HepG2 (cell line): Measurements from ENCODE around the gene CFAP300. TPM values are rescaled to one million over a fixed set of nuclear protein-coding genes. Genes with fewer than 3 reads are reported as not detected.

ENCODE experiments used
- ATAC-seq: fragments of 200-7000 bp; cut with Tn5 transposase; 3 replicates; pipeline ENCODE4 v1.9.1; 2020; ENCODE audit warnings: mild to moderate bottlenecking, moderate library complexity
- BruUV-seq: library from RNA; stranded (reverse); fragments of 400-500 nt; replicated peaks from 2 replicates; lab custom pipeline; 2021; lab: Mats Ljungman, UMichigan
- CTCF ChIA-PET: fragments of 300-600 bp; formaldehyde crosslinking; extraction: SDS; loops from one replicate; lab custom pipeline; 2021; ENCODE audit warnings: low total read pairs, inconsistent platforms, low intra/inter-chr PET ratio; lab: Yijun Ruan, JAX
- POLR2A ChIA-PET: fragments of 350-600 bp; sonication (Branson Sonifier 250); formaldehyde crosslinking; loops from one replicate; lab custom pipeline; 2020; ENCODE audit warnings: antibody characterized with exemption, inconsistent platforms; lab: Yijun Ruan, JAX
- DNase-seq: peaks from one replicate; pipeline ENCODE4 v3.0.0-alpha.2; 2015; ENCODE audit warnings: low spot score
- FAIRE-seq: peaks from 3 replicates; lab custom pipeline; 2011; peaks lifted over from hg19 to GRCh38; lab: Jason Lieb, UNC
- H2AFZ ChIP-seq: one replicate; pipeline ENCODE4 v1.6.1; 2011; ENCODE audit warnings: low read length, inconsistent platforms
- H3K27ac ChIP-seq: fragments of 300-600 bp; 3 replicates; pipeline ENCODE4 v1.8.0; 2011; ENCODE audit warnings: mixed run types, mild to moderate bottlenecking, mixed read lengths, low read length, inconsistent platforms; ENCODE audit not compliant: insufficient read depth; ENCODE audit errors: extremely low read length
- H3K27me3 ChIP-seq, 2 experiments: fragments of 200-600 bp in 1 of 2; 2 replicates in 1 of 2; 3 replicates in 1 of 2; pipeline versions ENCODE4 v1.6.0 to v1.8.0; 2011; ENCODE audit warnings: low read length in 2 of 2, mild to moderate bottlenecking in 2 of 2, moderate library complexity in 2 of 2, inconsistent platforms in 1 of 2; ENCODE audit not compliant: insufficient read depth in 2 of 2, control insufficient read depth in 1 of 2
- H3K36me3 ChIP-seq, 2 experiments: fragments of 200-600 bp in 1 of 2; replicated peaks in 1 of 2; 2 replicates in 1 of 2; 3 replicates in 1 of 2; pipeline versions ENCODE4 v1.5.1 to v1.8.0; 2011; ENCODE audit warnings: low read length in 2 of 2, inconsistent platforms in 1 of 2; ENCODE audit not compliant: insufficient read depth in 2 of 2, control insufficient read depth in 1 of 2
- H3K4me1 ChIP-seq: 2 replicates; pipeline ENCODE4 v1.5.1; 2012; ENCODE audit warnings: low read length, inconsistent platforms; ENCODE audit not compliant: insufficient read depth
- H3K4me2 ChIP-seq: 2 replicates; pipeline ENCODE4 v1.6.0; 2011; ENCODE audit warnings: low read depth, low read length, inconsistent platforms
- H3K4me3 ChIP-seq, 3 experiments: fragments of 200-600 bp in 1 of 3; sonication (generic), shearing (Covaris generic) in 1 of 3; replicated peaks in 1 of 3; 2 replicates each; pipeline ENCODE4 v1.5.1; 2011 to 2016; ENCODE audit warnings: low read length in 3 of 3, inconsistent platforms in 2 of 3, low read depth in 2 of 3, mild to moderate bottlenecking in 2 of 3, control low read depth in 1 of 3, mixed read lengths in 1 of 3; ENCODE audit not compliant: insufficient read depth in 1 of 3
- H3K79me2 ChIP-seq: one replicate; pipeline ENCODE4 v1.6.1; 2011; ENCODE audit warnings: low read length, inconsistent platforms; ENCODE audit not compliant: insufficient read depth
- H3K9ac ChIP-seq: 2 replicates; pipeline ENCODE4 v1.6.0; 2011; ENCODE audit warnings: mild to moderate bottlenecking, low read depth, low read length, inconsistent platforms; ENCODE audit not compliant: insufficient read depth
- H3K9me3 ChIP-seq: 2 replicates; pipeline ENCODE4 v1.5.1; 2012; ENCODE audit warnings: mild to moderate bottlenecking, low read length
- H4K20me1 ChIP-seq: 2 replicates; pipeline ENCODE4 v1.6.0; 2011; ENCODE audit warnings: inconsistent platforms, mild to moderate bottlenecking, low read length, moderate library complexity; ENCODE audit not compliant: insufficient read depth
- EP300 ChIP-seq, 3 experiments: sonication (generic) in 1 of 3; formaldehyde crosslinking in 1 of 3; IDR thresholded peaks; 2 replicates each; pipeline versions ENCODE4 v1.5.1 to v1.6.1; 2011 to 2020; ENCODE audit warnings: low read depth in 2 of 3, low read length in 2 of 3, borderline replicate concordance in 1 of 3, improper control_type of control experiment in 1 of 3, mild to moderate bottlenecking in 1 of 3, missing genetic modification reagents in 1 of 3, moderate library complexity in 1 of 3
- GATAD1 ChIP-seq: IDR thresholded peaks from 2 replicates; pipeline ENCODE4 v1.6.1; 2016; ENCODE audit warnings: missing genetic modification reagents, missing compliant biosample characterization
- NR3C1 ChIP-seq: sonication (generic); formaldehyde crosslinking; IDR thresholded peaks from 2 replicates; pipeline ENCODE4 v1.4.0; 2020; ENCODE audit warnings: missing genetic modification reagents
- REL ChIP-seq: sonication (generic); formaldehyde crosslinking; conservative IDR thresholded peaks from 2 replicates; pipeline ENCODE4 v1.8.0; 2022; ENCODE audit warnings: mild to moderate bottlenecking, missing genetic modification reagents, moderate library complexity
- RFX3 ChIP-seq: IDR thresholded peaks from 2 replicates; pipeline ENCODE4 v1.6.1; 2016; ENCODE audit warnings: missing biosample characterization, missing genetic modification reagents
- SAFB2 ChIP-seq: sonication (generic); formaldehyde crosslinking; IDR thresholded peaks from 2 replicates; pipeline ENCODE4 v1.5.1; 2020; ENCODE audit warnings: missing genetic modification reagents, low read depth, mild to moderate bottlenecking, borderline replicate concordance
- TFE3 ChIP-seq: IDR thresholded peaks from 2 replicates; pipeline ENCODE4 v1.6.1; 2016
- ZBTB20 ChIP-seq: sonication (generic); formaldehyde crosslinking; IDR thresholded peaks from 2 replicates; pipeline ENCODE4 v1.8.1; 2023; ENCODE audit warnings: missing genetic modification reagents, low read depth, mild to moderate bottlenecking, borderline replicate concordance
- ZNF136 ChIP-seq: sonication (generic); formaldehyde crosslinking; IDR thresholded peaks from 2 replicates; pipeline ENCODE4 v1.8.1; 2022; ENCODE audit warnings: low read depth, mild to moderate bottlenecking, moderate library complexity, missing genetic modification reagents
- ZNF224 ChIP-seq: sonication (generic); formaldehyde crosslinking; IDR thresholded peaks from 2 replicates; pipeline ENCODE4 v1.5.0; 2020; ENCODE audit warnings: mild to moderate bottlenecking, missing genetic modification reagents
- ZNF264 ChIP-seq: sonication (generic); formaldehyde crosslinking; IDR thresholded peaks from 2 replicates; pipeline ENCODE4 v1.4.0; 2020; ENCODE audit warnings: missing genetic modification reagents
- ZNF30 ChIP-seq: sonication (generic); formaldehyde crosslinking; IDR thresholded peaks from 2 replicates; pipeline ENCODE4 v1.5.0; 2020; ENCODE audit warnings: mild to moderate bottlenecking, missing genetic modification reagents
- ZNF451 ChIP-seq: sonication (generic); formaldehyde crosslinking; IDR thresholded peaks from 2 replicates; pipeline ENCODE4 v1.5.0; 2020; ENCODE audit warnings: mild to moderate bottlenecking, missing genetic modification reagents
- WGBS: methylation state at CpG from one replicate; pipeline ENCODE4 v1.1.6; 2017; ENCODE audit warnings: low lambda C conversion rate; 5-methylcytosine and 5-hydroxymethylcytosine counted together
- in situ Hi-C: cut with HindIII; loops from 2 replicates; pipeline ENCODE4 v1.10.0; 2017; ENCODE audit warnings: low pct_unique_long_range_greater_than_20kb; ENCODE audit not compliant: extremely low pct_ligation_motif_present
- intact Hi-C: fragments of 100-400 bp; cut with micrococcal nuclease; formaldehyde crosslinking; loops from one replicate; pipeline ENCODE4 v1.10.0; 2022; ENCODE audit not compliant: unreplicated experiment
- polyA plus RNA-seq, 8 experiments: library from polyadenylated mRNA; depleted of rRNA in 3 of 8; stranded (reverse) in 7 of 8; unstranded in 1 of 8; fragments of >200 nt; fragmentation: Illumina TruSeq in 4 of 8; extraction: Trizol in 4 of 8; gene quantifications; 2 replicates each; pipeline versions ENCODE4 v1.2.1 to v1.2.3, GENCODE V29; 2011 to 2016; ENCODE audit warnings: low read depth in 4 of 8, missing spikeins in 1 of 8, mixed read lengths in 1 of 8; ENCODE audit not compliant: insufficient read depth in 1 of 8
- total RNA-seq, 5 experiments: library from RNA; depleted of rRNA; stranded (reverse); fragments of >200 nt; fragmentation: Illumina TruSeq; extraction: Trizol; gene quantifications; 2 replicates each; pipeline ENCODE4 v1.2.3, GENCODE V29; 2016; ENCODE audit warnings: low read depth in 1 of 5
- TF ChIP-seq, protein P1 (sequence below): sonication (generic); formaldehyde crosslinking; IDR thresholded peaks from 2 replicates; pipeline ENCODE4 v1.4.0; 2020; ENCODE audit warnings: mild to moderate bottlenecking, missing genetic modification reagents
- TF ChIP-seq, protein P2 (sequence below): sonication (generic); formaldehyde crosslinking; IDR thresholded peaks from 2 replicates; pipeline ENCODE4 v1.9.0; 2021; ENCODE audit warnings: missing genetic modification reagents, borderline replicate concordance
- TF ChIP-seq, protein P3 (sequence below): IDR thresholded peaks from 2 replicates; pipeline ENCODE4 v1.6.1; 2018; ENCODE audit warnings: missing genetic modification reagents, mild to moderate bottlenecking, missing compliant biosample characterization

The CFAP300 gene
- total and polyA plus RNA-seq, 2 of the 13 experiments (the other 11 are each of a cell fraction or from before 2014, with no cell fraction given) = not detected

GRCh38 chr11:102111787-102112508, 64.7 kb downstream of the CFAP300 start:
- peak overlapping the region; percentile 93 for H3K9ac ChIP-seq
- H3K27me3 ChIP-seq = no peaks in the 10 kb centered on the region; a peak in 1 of 5 replicates
- BruUV-seq = TSS peak; percentile 49
- peaks cover 66% of the 10 kb centered on the region for H3K79me2 ChIP-seq
- in situ Hi-C loops = no loop called here
- peak overlapping the region; percentile 91 for H3K4me2 ChIP-seq
- peak; percentile 43 for FAIRE-seq
- peak; percentile 66 for ATAC-seq
- ChIA-PET POLR2A (no interaction called here), CTCF (no interaction called here)
- H3K4me1 ChIP-seq = peaks cover 50% of the 10 kb centered on the region
- intact Hi-C loops = loop anchor here (1.0 to 10.0 kb wide), 8 partner anchors 26 to 493 kb away; partner anchors contain the start of genes ANGPTL5 and CEP126
- WGBS = 1% methylated on average over 20 of the region's 20 CpGs
- peak overlapping the region; percentile 98 for H3K27ac ChIP-seq
- H2AFZ ChIP-seq = no peak overlapping the region
- H3K9me3 ChIP-seq = no peaks in the 10 kb centered on the region
- H4K20me1 ChIP-seq = 0 out of 2 replicates have a peak, but pooled peaks cover under 1% of the 10 kb centered on the region
- no peaks in the 10 kb centered on the region for H3K36me3 ChIP-seq
- peak overlapping the region; percentile 88 to 97 (median 93) for H3K4me3 ChIP-seq
- peak; percentile 97 for DNase-seq
- no peak for TF ChIP-seq SAFB2 (CRISPR knock-in tag)
- TF ChIP-seq TFE3 = peak; percentile 60
- 0 out of 2 replicates have a peak, but pooled peaks have one; percentile 29 for TF ChIP-seq ZBTB20 (CRISPR knock-in tag)
- TF ChIP-seq, protein P1, sequence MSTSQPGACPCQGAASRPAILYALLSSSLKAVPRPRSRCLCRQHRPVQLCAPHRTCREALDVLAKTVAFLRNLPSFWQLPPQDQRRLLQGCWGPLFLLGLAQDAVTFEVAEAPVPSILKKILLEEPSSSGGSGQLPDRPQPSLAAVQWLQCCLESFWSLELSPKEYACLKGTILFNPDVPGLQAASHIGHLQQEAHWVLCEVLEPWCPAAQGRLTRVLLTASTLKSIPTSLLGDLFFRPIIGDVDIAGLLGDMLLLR (CRISPR knock-in tag) = no peak
- no peak for TF ChIP-seq ZNF30 (CRISPR knock-in tag)
- TF ChIP-seq ZNF224 (CRISPR knock-in tag) = no peak
- TF ChIP-seq, protein P2, sequence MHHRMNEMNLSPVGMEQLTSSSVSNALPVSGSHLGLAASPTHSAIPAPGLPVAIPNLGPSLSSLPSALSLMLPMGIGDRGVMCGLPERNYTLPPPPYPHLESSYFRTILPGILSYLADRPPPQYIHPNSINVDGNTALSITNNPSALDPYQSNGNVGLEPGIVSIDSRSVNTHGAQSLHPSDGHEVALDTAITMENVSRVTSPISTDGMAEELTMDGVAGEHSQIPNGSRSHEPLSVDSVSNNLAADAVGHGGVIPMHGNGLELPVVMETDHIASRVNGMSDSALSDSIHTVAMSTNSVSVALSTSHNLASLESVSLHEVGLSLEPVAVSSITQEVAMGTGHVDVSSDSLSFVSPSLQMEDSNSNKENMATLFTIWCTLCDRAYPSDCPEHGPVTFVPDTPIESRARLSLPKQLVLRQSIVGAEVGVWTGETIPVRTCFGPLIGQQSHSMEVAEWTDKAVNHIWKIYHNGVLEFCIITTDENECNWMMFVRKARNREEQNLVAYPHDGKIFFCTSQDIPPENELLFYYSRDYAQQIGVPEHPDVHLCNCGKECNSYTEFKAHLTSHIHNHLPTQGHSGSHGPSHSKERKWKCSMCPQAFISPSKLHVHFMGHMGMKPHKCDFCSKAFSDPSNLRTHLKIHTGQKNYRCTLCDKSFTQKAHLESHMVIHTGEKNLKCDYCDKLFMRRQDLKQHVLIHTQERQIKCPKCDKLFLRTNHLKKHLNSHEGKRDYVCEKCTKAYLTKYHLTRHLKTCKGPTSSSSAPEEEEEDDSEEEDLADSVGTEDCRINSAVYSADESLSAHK (CRISPR knock-in tag) = no peak
- peak; percentile 7; the same call in 1 of the 2 replicates for TF ChIP-seq GATAD1
- TF ChIP-seq ZNF136 (CRISPR knock-in tag) = no peak
- TF ChIP-seq REL (CRISPR knock-in tag) = no peak
- TF ChIP-seq EP300 (IDR thresholded peaks at IDR 0.05; ENCODE audit: low read depth in 2 of 2, low read length in 2 of 2) = peak in 1 of 2 experiments; percentile 65; a peak in 3 of 4 replicates
- TF ChIP-seq EP300 (CRISPR knock-in tag; IDR thresholded peaks at IDR 0.05; ENCODE audit: borderline replicate concordance) = 0 out of 2 replicates have a peak, but pooled peaks have one; percentile 70
- no peak for TF ChIP-seq ZNF451
- no peak for TF ChIP-seq ZNF264 (CRISPR knock-in tag)
- no peak for TF ChIP-seq NR3C1 (CRISPR knock-in tag)
- TF ChIP-seq RFX3 (CRISPR knock-in tag) = no peak
- TF ChIP-seq, protein P3, sequence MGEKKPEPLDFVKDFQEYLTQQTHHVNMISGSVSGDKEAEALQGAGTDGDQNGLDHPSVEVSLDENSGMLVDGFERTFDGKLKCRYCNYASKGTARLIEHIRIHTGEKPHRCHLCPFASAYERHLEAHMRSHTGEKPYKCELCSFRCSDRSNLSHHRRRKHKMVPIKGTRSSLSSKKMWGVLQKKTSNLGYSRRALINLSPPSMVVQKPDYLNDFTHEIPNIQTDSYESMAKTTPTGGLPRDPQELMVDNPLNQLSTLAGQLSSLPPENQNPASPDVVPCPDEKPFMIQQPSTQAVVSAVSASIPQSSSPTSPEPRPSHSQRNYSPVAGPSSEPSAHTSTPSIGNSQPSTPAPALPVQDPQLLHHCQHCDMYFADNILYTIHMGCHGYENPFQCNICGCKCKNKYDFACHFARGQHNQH (CRISPR knock-in tag) = no peak; the same call in 1 of the 2 replicates
